Fibroblast of lung (primary cell): ENCODE results near the gene C17orf67. TPM values are rescaled to one million over a fixed set of nuclear protein-coding genes. Genes with fewer than 3 reads are reported as not detected.
A peak's percentile ranks its signal among the peaks of the same experiment; 100 is the strongest.

Experiments used
- DNase-seq, 2 donors: peaks; one replicate each; pipeline versions ENCODE4 v3.0.0 to v3.0.0-alpha.2; 2010; ENCODE audit warnings: low read depth in 2 of 2
- H2AFZ ChIP-seq: 2 replicates; pipeline ENCODE4 v1.5.1; 2012; ENCODE audit warnings: low read length, control low read depth, inconsistent platforms
- H3K27ac ChIP-seq: 2 replicates; pipeline ENCODE4 v1.5.1; 2011; ENCODE audit warnings: low read length, control low read depth; ENCODE audit not compliant: insufficient read depth
- H3K27me3 ChIP-seq: 2 replicates; pipeline ENCODE4 v1.5.1; 2011; ENCODE audit warnings: mild to moderate bottlenecking, low read length; ENCODE audit not compliant: control insufficient read depth, insufficient read depth
- H3K36me3 ChIP-seq: 2 replicates; pipeline ENCODE4 v1.5.1; 2011; ENCODE audit warnings: low read length; ENCODE audit not compliant: control insufficient read depth, insufficient read depth
- H3K4me1 ChIP-seq: 2 replicates; pipeline ENCODE4 v1.5.1; 2011; ENCODE audit warnings: low read length; ENCODE audit not compliant: control insufficient read depth, insufficient read depth; ENCODE audit errors: extremely low read depth
- H3K4me2 ChIP-seq: 2 replicates; pipeline ENCODE4 v1.5.1; 2011; ENCODE audit warnings: low read length, control low read depth; ENCODE audit not compliant: insufficient read depth; ENCODE audit errors: extremely low read depth
- H3K4me3 ChIP-seq, 4 experiments: fragments of 200-600 bp in 1 of 4; sonication (generic) in 1 of 4; replicated peaks in 1 of 4; 2 replicates each; pipeline ENCODE4 v1.5.1; 2011 to 2016; ENCODE audit warnings: low read length in 4 of 4, low read depth in 3 of 4, mild to moderate bottlenecking in 3 of 4, control low read depth in 2 of 4, inconsistent platforms in 1 of 4, mixed read lengths in 1 of 4; ENCODE audit not compliant: insufficient read depth in 1 of 4; ENCODE audit errors: control extremely low read depth in 1 of 4
- H3K79me2 ChIP-seq: 2 replicates; pipeline ENCODE4 v1.5.1; 2012; ENCODE audit warnings: mild to moderate bottlenecking, low read length, inconsistent platforms; ENCODE audit not compliant: control insufficient read depth, insufficient read depth
- H3K9ac ChIP-seq: 2 replicates; pipeline ENCODE4 v1.5.1; 2011; ENCODE audit warnings: mild to moderate bottlenecking, low read length, control low read depth; ENCODE audit not compliant: insufficient read depth
- H3K9me3 ChIP-seq: 2 replicates; pipeline ENCODE4 v1.5.1; 2012; ENCODE audit warnings: low read depth, low read length; ENCODE audit not compliant: control insufficient read depth, insufficient read depth
- H4K20me1 ChIP-seq: 2 replicates; pipeline ENCODE4 v1.5.1; 2011; ENCODE audit warnings: low read length; ENCODE audit not compliant: control insufficient read depth, insufficient read depth; ENCODE audit errors: extremely low read depth
- EZH2 ChIP-seq: IDR thresholded peaks from 2 replicates; pipeline ENCODE4 v1.5.1; 2012; ENCODE audit warnings: low read length, control low read depth, mild to moderate bottlenecking; ENCODE audit errors: missing control alignments
- polyA plus RNA-seq, 2 donors: library from polyadenylated mRNA; depleted of rRNA in 1 of 2; stranded (reverse) in 1 of 2; unstranded in 1 of 2; fragments of >200 nt; gene quantifications; 2 replicates each; pipeline ENCODE4 v1.2.1, GENCODE V29; 2011 to 2012; ENCODE audit warnings: missing spikeins in 1 of 2
- total RNA-seq: library from RNA; depleted of rRNA; stranded (reverse); fragments of >200 nt; gene quantifications from 2 replicates; pipeline ENCODE4 v1.2.1, GENCODE V29; 2014
- TF ChIP-seq, protein P1 (sequence below), 2 donors: IDR thresholded peaks in 1 of 2; conservative IDR thresholded peaks in 1 of 2; 1 replicate in 1 of 2; 2 replicates in 1 of 2; pipeline ENCODE4 v1.5.1; 2011 to 2012; ENCODE audit warnings: low read length in 2 of 2, control low read depth in 1 of 2, inconsistent platforms in 1 of 2, low read depth in 1 of 2, mild to moderate bottlenecking in 1 of 2

C17orf67 gene
- total and polyA plus RNA-seq, 2 donors (not counting 1 experiment from before 2014, with no cell fraction given), result 0.45 to 1.7 TPM

DNA sequence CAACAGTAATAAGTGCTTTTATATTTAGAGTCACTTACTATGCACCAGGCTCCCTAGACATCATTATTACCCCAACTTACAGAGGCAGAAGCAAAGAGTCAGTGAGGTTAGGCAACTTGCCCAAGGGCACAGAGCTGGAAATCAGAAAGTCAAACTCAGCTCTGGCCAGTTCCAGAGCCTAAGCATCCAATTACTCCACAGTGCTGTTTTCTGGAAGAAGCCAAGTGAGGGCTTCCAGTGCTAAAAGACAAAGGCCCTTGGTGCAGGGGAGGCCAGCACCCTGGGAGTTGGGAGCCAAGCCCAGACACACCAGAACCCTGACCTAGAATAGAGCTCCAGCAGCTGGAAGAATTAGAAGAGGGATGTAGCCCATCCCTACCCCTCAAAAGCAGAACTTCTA, 40.2 kb downstream of the C17orf67 start:
- Histone ChIP-seq H3K4me2 (no peak overlapping the region), H3K9me3 (no peaks in the 10 kb centered on the region), H3K9ac (no peak overlapping the region), H3K79me2 (no peaks in the 10 kb centered on the region), H2AFZ (no peak overlapping the region), H3K27ac (no peak overlapping the region), H3K36me3 (no peaks in the 10 kb centered on the region), H3K27me3 (no peaks in the 10 kb centered on the region), H3K4me1 (no peaks in the 10 kb centered on the region), H3K4me3 (no peak overlapping the region), H4K20me1 (no peaks in the 10 kb centered on the region)
- no peak for DNase-seq
- TF ChIP-seq, protein P1, sequence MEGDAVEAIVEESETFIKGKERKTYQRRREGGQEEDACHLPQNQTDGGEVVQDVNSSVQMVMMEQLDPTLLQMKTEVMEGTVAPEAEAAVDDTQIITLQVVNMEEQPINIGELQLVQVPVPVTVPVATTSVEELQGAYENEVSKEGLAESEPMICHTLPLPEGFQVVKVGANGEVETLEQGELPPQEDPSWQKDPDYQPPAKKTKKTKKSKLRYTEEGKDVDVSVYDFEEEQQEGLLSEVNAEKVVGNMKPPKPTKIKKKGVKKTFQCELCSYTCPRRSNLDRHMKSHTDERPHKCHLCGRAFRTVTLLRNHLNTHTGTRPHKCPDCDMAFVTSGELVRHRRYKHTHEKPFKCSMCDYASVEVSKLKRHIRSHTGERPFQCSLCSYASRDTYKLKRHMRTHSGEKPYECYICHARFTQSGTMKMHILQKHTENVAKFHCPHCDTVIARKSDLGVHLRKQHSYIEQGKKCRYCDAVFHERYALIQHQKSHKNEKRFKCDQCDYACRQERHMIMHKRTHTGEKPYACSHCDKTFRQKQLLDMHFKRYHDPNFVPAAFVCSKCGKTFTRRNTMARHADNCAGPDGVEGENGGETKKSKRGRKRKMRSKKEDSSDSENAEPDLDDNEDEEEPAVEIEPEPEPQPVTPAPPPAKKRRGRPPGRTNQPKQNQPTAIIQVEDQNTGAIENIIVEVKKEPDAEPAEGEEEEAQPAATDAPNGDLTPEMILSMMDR (conservative IDR thresholded peaks at IDR 0.05 in 1 of 2, IDR thresholded peaks at IDR 0.05 in 1 of 2; ENCODE audit: low read depth in 1 of 2, low read length in 2 of 2), result no peak
- TF ChIP-seq EZH2, result no peak

DNA sequence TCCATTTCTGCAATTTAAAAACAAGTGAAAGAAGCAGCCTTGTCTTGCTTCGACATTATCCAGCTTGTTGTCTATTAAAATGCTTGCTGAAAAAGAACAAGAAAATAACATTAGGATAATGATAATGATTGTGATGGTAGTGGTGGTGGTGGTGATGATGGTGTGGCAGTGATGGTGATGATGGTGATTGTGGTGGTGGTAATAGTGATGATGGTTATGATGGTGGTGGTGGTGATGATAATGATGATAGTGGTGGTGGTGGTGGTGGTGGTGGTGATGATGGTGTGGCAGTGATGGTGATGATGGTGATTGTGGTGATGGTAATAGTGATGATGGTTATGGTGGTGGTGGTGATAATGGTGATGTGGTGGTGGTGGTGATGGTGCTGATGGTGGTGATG, 41.5 kb downstream of the C17orf67 start:
- Histone ChIP-seq H4K20me1 (no peaks in the 10 kb centered on the region), H3K9me3 (no peaks in the 10 kb centered on the region), H2AFZ (no peak overlapping the region), H3K36me3 (no peaks in the 10 kb centered on the region), H3K4me1 (no peaks in the 10 kb centered on the region), H3K9ac (no peak overlapping the region), H3K27me3 (no peaks in the 10 kb centered on the region), H3K4me3 (no peak overlapping the region), H3K4me2 (no peak overlapping the region), H3K79me2 (no peaks in the 10 kb centered on the region), H3K27ac (no peak overlapping the region)
- no peak for DNase-seq
- TF ChIP-seq EZH2, result no peak
- TF ChIP-seq, protein P1 (conservative IDR thresholded peaks at IDR 0.05 in 1 of 2, IDR thresholded peaks at IDR 0.05 in 1 of 2; ENCODE audit: low read depth in 1 of 2, low read length in 2 of 2), result no peak

DNA sequence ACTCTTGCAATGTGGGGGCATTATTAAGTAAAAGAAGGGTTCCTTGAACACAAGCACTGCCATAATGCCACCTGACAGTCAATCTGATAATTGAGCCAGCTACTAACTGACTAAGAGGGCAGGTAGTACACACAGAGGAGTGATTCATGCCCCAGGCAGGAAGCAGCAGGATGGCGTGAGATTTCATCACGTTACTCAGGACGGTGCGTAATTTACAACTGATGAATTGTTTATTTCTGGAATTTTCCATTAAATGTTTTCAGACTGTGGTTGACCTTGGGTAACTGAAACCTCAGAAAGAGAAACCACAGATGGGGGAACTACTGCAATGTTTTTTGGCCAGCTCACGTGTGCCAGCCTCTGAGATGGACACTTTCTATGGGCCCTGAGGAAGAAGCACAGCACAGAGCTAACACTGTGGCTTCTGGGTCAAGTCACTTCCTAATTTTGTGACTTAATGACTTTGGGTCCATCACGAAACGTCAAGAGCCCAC, 46.7 kb downstream of the C17orf67 start:
- Histone ChIP-seq H3K79me2 (no peaks in the 10 kb centered on the region), H3K36me3 (no peaks in the 10 kb centered on the region), H3K27me3 (no peaks in the 10 kb centered on the region), H3K27ac (peak overlapping the region; percentile 51), H4K20me1 (no peaks in the 10 kb centered on the region), H3K9ac (no peak overlapping the region), H3K9me3 (no peaks in the 10 kb centered on the region), H3K4me2 (peak overlapping the region; percentile 11), H3K4me1 (peaks cover 5% of the 10 kb centered on the region), H2AFZ (no peak overlapping the region), H3K4me3 (no peak overlapping the region)
- DNase-seq, result peak; percentile 93 to 96
- TF ChIP-seq, protein P1 (conservative IDR thresholded peaks at IDR 0.05 in 1 of 2, IDR thresholded peaks at IDR 0.05 in 1 of 2; ENCODE audit: low read depth in 1 of 2, low read length in 2 of 2), result no peak
- TF ChIP-seq EZH2, result no peak
